DMS53 treated with DMSO at 0.1 percent for 48 hours (cell line): ENCODE measurements around the gene STMN3.

Experiments
- DNase-seq: peaks from one replicate; lab custom pipeline; 2025; ENCODE audit not compliant: unreplicated experiment; lab: John Stamatoyannopoulos, UW

The STMN3 gene

DNA sequence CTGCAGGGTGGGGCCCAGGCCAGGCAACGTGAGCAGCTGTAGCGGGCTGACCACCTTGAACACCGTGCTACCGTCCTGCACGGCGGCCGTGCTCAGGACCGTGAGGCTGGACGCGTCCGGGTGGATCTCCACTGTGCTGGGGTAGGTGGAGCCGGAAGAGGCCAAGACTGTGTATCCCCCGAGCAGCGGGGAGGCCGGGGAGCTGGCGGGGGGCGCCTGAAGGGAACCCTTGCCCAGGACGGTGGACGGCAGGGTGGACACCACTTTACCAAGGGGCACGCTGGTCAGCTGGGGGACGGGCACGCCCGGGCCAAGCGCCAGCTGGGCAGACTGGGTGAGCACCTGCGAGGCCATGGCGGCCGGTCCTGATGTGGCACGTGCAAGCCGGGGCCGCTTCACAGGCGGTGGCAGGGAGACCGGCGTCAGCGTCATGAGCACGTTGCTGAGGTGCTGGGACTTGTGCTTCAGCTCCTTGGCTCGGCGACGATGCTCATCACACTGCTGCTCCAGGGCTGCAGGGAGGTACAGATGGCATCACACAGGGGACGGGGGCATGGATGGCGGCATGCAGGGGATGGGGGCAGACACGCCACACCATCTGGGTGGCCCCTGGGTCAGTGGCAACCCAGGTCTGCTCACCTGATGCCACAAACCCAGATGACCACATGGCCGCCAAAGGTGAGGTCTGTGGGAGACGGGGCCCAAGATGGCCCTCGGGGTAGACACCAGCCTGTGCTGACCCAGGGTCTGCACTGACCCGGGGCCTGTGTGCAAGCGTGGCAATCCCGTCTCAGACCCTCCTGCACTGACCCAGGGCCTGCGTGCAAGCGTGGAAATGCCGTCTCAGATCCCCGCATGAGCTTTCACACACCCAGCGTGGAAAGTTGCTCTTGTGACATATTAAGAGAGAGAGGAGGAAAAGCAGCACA is 62.7 kb downstream of the STMN3 start:
- DNase-seq: no peak
